BJ (cell line): ENCODE measurements around the gene LCN10. TPM values are rescaled to one million over a fixed set of nuclear protein-coding genes. Genes with fewer than 3 reads are reported as not detected.
"Not testable (repeated sequence)": the region's sequence is repeated elsewhere in the genome, so short reads cannot be mapped to it uniquely, and the experiment has no call there.

Source experiments
- CTCF ChIA-PET: fragments of 350-600 bp; formaldehyde crosslinking; extraction: SDS; loops from one replicate; lab custom pipeline; 2021; ENCODE audit warnings: antibody characterized with exemption, inconsistent platforms; lab: Yijun Ruan, JAX
- POLR2A ChIA-PET: fragments of 300-600 bp; sonication (Branson Sonifier 250); formaldehyde crosslinking; extraction: SDS; loops from one replicate; lab custom pipeline; 2021; ENCODE audit warnings: antibody characterized with exemption; lab: Charles Lee
- DNase-seq: peaks from one replicate; pipeline ENCODE4 v3.0.0-alpha.2; 2011; ENCODE audit warnings: low read depth
- H3K27me3 ChIP-seq: 2 replicates; pipeline ENCODE4 v1.6.0; 2011; ENCODE audit warnings: low read length; ENCODE audit not compliant: control insufficient read depth, insufficient read depth
- H3K36me3 ChIP-seq: 2 replicates; pipeline ENCODE4 v1.5.1; 2011; ENCODE audit warnings: low read length; ENCODE audit not compliant: control insufficient read depth, insufficient read depth
- H3K4me3 ChIP-seq: 2 replicates; pipeline ENCODE4 v1.5.1; 2011; ENCODE audit warnings: low read depth, mild to moderate bottlenecking, control low read depth, low read length
- CTCF ChIP-seq: IDR thresholded peaks from 2 replicates; pipeline ENCODE4 v1.5.1; 2011; ENCODE audit warnings: low read depth, mild to moderate bottlenecking, control low read depth, inconsistent platforms, low read length, moderate library complexity; ENCODE audit not compliant: insufficient read depth
- polyA plus RNA-seq: library from polyadenylated mRNA; depleted of rRNA; stranded (reverse); fragments of >200 nt; gene quantifications from 2 replicates; pipeline ENCODE4 v1.2.3, GENCODE V29; 2011

LCN10 gene
- polyA plus RNA-seq, 1 experiment, result not detected

DNA sequence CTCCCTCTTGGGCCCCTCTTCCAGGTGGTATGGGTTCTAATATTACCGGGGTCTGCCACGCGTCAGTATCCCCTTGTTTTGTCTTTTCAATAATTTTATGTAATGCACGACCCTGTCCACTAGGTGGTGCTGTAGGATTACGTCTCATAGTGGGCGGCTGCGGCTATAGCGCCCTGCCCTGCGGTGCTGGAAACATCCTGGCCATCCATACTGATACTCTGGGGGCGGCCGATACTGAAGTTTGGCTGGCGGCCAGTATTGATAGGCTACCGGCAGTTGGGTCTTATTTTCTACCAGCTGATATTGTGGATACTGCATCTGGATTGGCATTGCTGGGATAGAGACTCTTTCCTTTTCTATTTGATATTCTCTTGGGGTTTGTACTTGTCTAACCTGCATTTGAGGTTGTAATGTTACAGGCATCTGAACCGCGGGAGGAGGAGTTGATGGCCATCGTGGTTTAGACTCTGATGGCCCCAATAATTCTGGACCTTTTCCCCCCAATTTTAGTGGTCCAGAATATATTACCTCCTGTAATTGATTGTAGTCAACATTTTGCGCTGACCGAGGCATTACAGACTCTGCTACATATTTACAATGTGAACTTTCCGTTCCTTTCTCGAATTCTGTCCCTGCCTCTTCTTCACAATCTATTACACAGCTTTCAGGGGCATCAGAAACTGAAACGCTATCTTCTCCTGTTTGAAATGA lies 45.1 kb upstream of the LCN10 start:
- TF ChIP-seq CTCF, result peak; percentile 78
- Histone ChIP-seq H3K36me3 (no peaks in the 10 kb centered on the region), H3K4me3 (no peak overlapping the region), H3K27me3 (no peaks in the 10 kb centered on the region)
- POLR2A ChIA-PET, result no interaction called here
- CTCF ChIA-PET, result interaction anchor here (0.7 to 6.8 kb wide), 17 partner anchors 10 to 321 kb away, joined by 3 to 52 read pairs (median 3); partner anchors contain the start of gene SAPCD2
- DNase-seq, result no peak

GRCh38 chr9:136786983-136787382 lies 44.2 kb upstream of the LCN10 start:
- H3K27me3 ChIP-seq, H3K4me3 ChIP-seq, POLR2A ChIA-PET, DNase-seq, H3K36me3 ChIP-seq: not testable (repeated sequence)
- CTCF ChIA-PET, result interaction anchor here (0.6 to 6.8 kb wide), 12 partner anchors 9 to 281 kb away, joined by 3 to 52 read pairs (median 4); partner anchors contain the start of gene NPDC1

DNA sequence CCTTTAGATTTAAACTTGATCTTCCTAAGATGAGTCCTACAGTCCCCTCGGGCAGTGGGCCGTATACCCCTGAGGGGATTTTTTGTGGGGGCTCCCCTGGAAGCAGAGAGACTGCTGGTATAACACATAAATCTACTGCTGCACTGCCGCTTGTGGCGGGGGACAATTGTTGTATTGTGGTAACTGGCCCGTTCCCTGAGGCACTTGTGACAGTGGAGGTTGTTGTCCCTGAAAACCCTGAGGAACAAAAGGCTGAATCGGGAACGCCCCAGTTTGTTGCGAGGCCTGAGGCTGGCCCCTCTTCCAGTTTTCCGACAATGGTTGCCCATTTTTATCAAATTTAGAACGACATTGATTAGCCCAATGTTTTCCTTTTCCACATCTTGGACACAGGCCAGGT lies 43.7 kb upstream of the LCN10 start:
- ChIA-PET POLR2A (no interaction called here), CTCF (interaction anchor here (0.6 to 6.8 kb wide), 11 partner anchors 8 to 285 kb away, joined by 3 to 52 read pairs (median 4); partner anchors contain the start of gene NPDC1)
- no peak for TF ChIP-seq CTCF
- no peaks in the 10 kb centered on the region for H3K36me3 ChIP-seq
- H3K4me3 ChIP-seq, result no peak overlapping the region
- H3K27me3 ChIP-seq, result no peaks in the 10 kb centered on the region
- no peak for DNase-seq

GRCh38 chr9:136785565-136786355 lies 43.0 kb upstream of the LCN10 start:
- H3K4me3 ChIP-seq, POLR2A ChIA-PET, H3K36me3 ChIP-seq, H3K27me3 ChIP-seq, DNase-seq: not testable (repeated sequence)
- CTCF ChIA-PET, result interaction anchor here (0.6 to 6.8 kb wide), 9 partner anchors 23 to 295 kb away, joined by 3 to 52 read pairs (median 3); partner anchors contain the start of genes AJM1 and NPDC1

DNA sequence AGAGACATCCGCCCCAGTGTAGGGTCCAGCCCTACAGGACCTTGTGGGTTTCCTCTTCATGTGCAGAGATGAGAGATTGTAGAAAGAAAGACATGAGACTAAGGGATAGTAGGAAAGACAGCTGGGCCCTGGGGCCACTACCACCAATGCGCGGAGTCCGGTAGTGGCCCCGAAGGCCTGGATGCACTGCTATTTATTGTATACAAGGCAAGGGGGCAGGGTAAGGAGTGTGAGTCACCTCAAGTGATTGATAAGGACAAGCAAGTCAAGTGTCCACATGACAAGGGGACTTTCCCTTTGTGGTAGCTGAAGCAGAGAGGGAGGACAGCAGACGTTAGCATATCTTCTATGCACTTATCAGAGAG lies 42.2 kb upstream of the LCN10 start:
- H3K4me3 ChIP-seq, result no peak overlapping the region
- H3K27me3 ChIP-seq, result no peaks in the 10 kb centered on the region
- no peak for TF ChIP-seq CTCF
- H3K36me3 ChIP-seq, result no peaks in the 10 kb centered on the region
- CTCF ChIA-PET, result interaction anchor here (1.2 to 6.8 kb wide), 3 partner anchors 57 to 283 kb away, joined by 3 to 52 read pairs (median 7); partner anchors contain the start of gene AJM1
- no peak for DNase-seq
- POLR2A ChIA-PET, result no interaction called here
